PC-3 (cell line): ENCODE results near the gene SYMPK. TPM values are rescaled to one million over a fixed set of nuclear protein-coding genes. Genes with fewer than 3 reads are reported as not detected.

ENCODE experiments used
- ATAC-seq: fragments of 200-7000 bp; cut with Tn5 transposase; 2 replicates; pipeline ENCODE4 v1.9.1; 2020; ENCODE audit warnings: mild to moderate bottlenecking, moderate library complexity
- BruUV-seq: library from RNA; stranded (reverse); fragments of 400-500 nt; replicated peaks from 2 replicates; lab custom pipeline; 2021; lab: Mats Ljungman, UMichigan
- CTCF ChIA-PET: fragments of 300-600 bp; sonication (Branson Sonifier 250); formaldehyde crosslinking; loops from one replicate; lab custom pipeline; 2022; ENCODE audit warnings: antibody characterized with exemption; lab: Charles Lee
- POLR2A ChIA-PET: fragments of 300-600 bp; sonication (Branson Sonifier 250); formaldehyde crosslinking; loops from one replicate; lab custom pipeline; 2022; ENCODE audit warnings: antibody characterized with exemption; ENCODE audit not compliant: unreplicated experiment; lab: Charles Lee
- DNase-seq: peaks from one replicate; pipeline ENCODE4 v3.0.0-alpha.2; 2015
- H2AFZ ChIP-seq: fragments of 300-600 bp; sonication (generic); 2 replicates; pipeline ENCODE4 v1.6.0; 2016; ENCODE audit warnings: antibody characterized with exemption, low read length
- H3F3A ChIP-seq: fragments of 300-600 bp; sonication (generic); one replicate; pipeline ENCODE4 v1.6.0; 2017; ENCODE audit warnings: antibody characterized with exemption, low read length, control low read depth, mild to moderate bottlenecking; ENCODE audit not compliant: unreplicated experiment
- H3K27ac ChIP-seq: fragments of 300-600 bp; sonication (generic); 2 replicates; pipeline ENCODE4 v1.5.1; 2016; ENCODE audit warnings: mild to moderate bottlenecking, low read length
- H3K27me3 ChIP-seq: fragments of 300-600 bp; sonication (generic); 2 replicates; pipeline ENCODE4 v1.6.1; 2016; ENCODE audit warnings: low read length, mixed read lengths
- H3K36me3 ChIP-seq: fragments of 300-600 bp; sonication (generic); 2 replicates; pipeline ENCODE4 v1.6.1; 2016; ENCODE audit warnings: low read depth, mixed run types, low read length, mixed read lengths
- H3K4me1 ChIP-seq: fragments of 300-600 bp; sonication (generic); 2 replicates; pipeline ENCODE4 v1.5.1; 2016; ENCODE audit warnings: low read length; ENCODE audit not compliant: insufficient read depth
- H3K4me2 ChIP-seq: fragments of 300-600 bp; sonication (generic); 2 replicates; pipeline ENCODE4 v1.6.0; 2016; ENCODE audit warnings: low read length
- H3K4me3 ChIP-seq: fragments of 300-600 bp; sonication (generic); 2 replicates; pipeline ENCODE4 v1.5.1; 2016; ENCODE audit warnings: mild to moderate bottlenecking, low read length, mixed read lengths
- H3K79me2 ChIP-seq: fragments of 300-600 bp; sonication (generic); 2 replicates; pipeline ENCODE4 v1.6.1; 2017; ENCODE audit warnings: low read length, mixed read lengths
- H3K9ac ChIP-seq: fragments of 300-600 bp; sonication (generic); 2 replicates; pipeline ENCODE4 v1.6.0; 2016; ENCODE audit warnings: mild to moderate bottlenecking, low read length
- H3K9me2 ChIP-seq: fragments of 300-600 bp; sonication (generic); replicated peaks from 2 replicates; pipeline ENCODE4 v1.6.1; 2016; ENCODE audit warnings: mixed run types, low read length, mixed read lengths
- H3K9me3 ChIP-seq: fragments of 300-600 bp; sonication (generic); 2 replicates; pipeline ENCODE4 v1.6.1; 2016; ENCODE audit warnings: low read length, mixed read lengths
- H4K20me1 ChIP-seq: fragments of 300-600 bp; sonication (generic); 2 replicates; pipeline ENCODE4 v1.6.1; 2016; ENCODE audit warnings: low read length, mixed read lengths
- EZH2 ChIP-seq: fragments of 300-600 bp; sonication (generic); IDR thresholded peaks from one replicate; pipeline ENCODE4 v1.6.1; 2017; ENCODE audit warnings: antibody characterized with exemption, mild to moderate bottlenecking, low read length; ENCODE audit not compliant: unreplicated experiment
- EZH2phosphoT487 ChIP-seq: fragments of 300-600 bp; sonication (generic); IDR thresholded peaks from 2 replicates; pipeline ENCODE4 v1.6.1; 2018; ENCODE audit warnings: mild to moderate bottlenecking, antibody characterized with exemption, low read length, borderline replicate concordance
- intact Hi-C: fragments of 100-400 bp; cut with micrococcal nuclease; formaldehyde crosslinking; loops from 2 replicates; pipeline ENCODE4 v1.9.0; 2023
- total RNA-seq: library from RNA; depleted of rRNA; stranded (reverse); fragments of >200 nt; gene quantifications from 2 replicates; pipeline ENCODE4 v1.2.3, GENCODE V29; 2014
- TF ChIP-seq, protein P1 (sequence below): fragments of 300-600 bp; sonication (generic); conservative IDR thresholded peaks from 2 replicates; pipeline ENCODE4 v1.5.1; 2017; ENCODE audit warnings: antibody characterized with exemption, low read depth, mild to moderate bottlenecking, low read length

SYMPK gene
- total RNA-seq, 1 experiment from 2014 or later = 36.6 TPM

DNA sequence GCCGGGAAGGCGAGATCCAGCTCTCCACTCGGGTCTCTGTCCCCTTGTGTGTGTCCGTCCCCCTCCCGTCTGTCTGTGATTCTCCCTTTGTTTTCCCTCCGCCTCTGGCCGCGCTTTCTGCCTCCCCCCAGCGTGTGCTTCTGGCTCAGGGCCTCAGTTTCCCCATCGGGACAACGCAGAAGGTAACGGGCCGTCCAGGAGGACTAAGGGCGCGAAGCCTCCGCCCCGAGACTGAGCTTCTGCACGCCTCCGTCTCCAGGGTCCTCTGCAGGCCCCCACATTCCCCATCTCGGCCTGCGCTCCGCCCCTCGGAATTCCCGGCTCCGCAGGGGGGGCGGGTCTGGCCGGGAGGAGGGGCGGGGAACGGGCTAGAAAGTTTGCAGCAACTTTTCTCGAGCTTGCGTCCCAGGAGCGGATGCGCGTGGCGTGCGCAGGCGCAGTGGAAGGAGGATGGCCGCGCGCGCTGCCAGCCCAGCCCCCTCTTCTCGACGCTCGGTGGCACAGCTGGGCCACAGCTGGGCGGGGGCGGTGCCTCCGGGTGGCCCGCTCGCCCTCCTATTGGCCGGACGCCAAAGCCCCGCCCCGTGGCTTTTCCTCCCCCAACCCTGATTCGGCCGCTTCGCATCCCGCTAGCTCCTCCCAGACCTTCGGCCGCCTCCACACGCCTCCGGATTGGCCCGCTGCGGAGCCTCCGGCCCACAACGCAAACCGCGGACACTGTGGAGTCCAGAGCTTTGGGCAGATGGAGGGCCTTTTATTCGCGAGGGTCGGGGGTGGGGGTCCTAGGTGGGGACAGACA is 93.8 kb downstream of the SYMPK start, which contains the start of gene SIX5:
Gene SIX5, minus strand, starts transcription at position 269 of the 799 bp plus-strand sequence. CDS start 408 bp downstream, outside the sequence.
- CTCF ChIA-PET = interaction anchor here (0.6 to 2.4 kb wide), 7 partner anchors 10 to 94 kb away, joined by 3 to 19 read pairs (median 8); partner anchors contain the start of gene QPCTL
- no TSS peak for BruUV-seq
- H3K4me2 ChIP-seq = peak within 1 kb of the TSS; percentile 96

DNA sequence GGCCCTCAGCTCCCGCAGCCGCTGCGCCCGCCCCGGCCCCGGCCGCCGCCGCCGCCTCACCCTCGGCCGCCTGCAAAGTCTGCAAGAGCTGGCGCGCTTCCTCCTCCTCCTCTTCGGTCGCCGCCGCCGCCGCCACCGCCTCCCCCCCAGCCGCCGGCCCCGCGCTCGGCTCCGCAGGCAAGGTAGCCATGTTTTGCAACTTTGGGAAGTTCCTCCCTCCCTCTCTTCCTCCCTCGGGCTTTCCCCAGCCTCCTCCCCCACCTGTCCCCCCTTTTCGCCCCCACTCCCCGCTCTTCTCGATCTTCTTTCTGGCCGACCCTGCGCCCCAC is 94.3 kb downstream of the SYMPK start:
- DNase-seq (no peak), ATAC-seq (no peak)
- Histone ChIP-seq H3K36me3 (no peaks in the 10 kb centered on the region), H3K4me1 (peaks cover 29% of the 10 kb centered on the region; the same call in 1 of the 2 replicates), H3K9me2 (no peaks in the 10 kb centered on the region), H3K4me2 (peak overlapping the region; percentile 95), H3K27ac (peak overlapping the region; percentile 69), H4K20me1 (no peaks in the 10 kb centered on the region), H3K9ac (peak overlapping the region; percentile 74), H3K79me2 (no peaks in the 10 kb centered on the region), H3F3A (no peaks in the 10 kb centered on the region), H2AFZ (peak overlapping the region; percentile 97), H3K27me3 (no peaks in the 10 kb centered on the region), H3K9me3 (no peaks in the 10 kb centered on the region), H3K4me3 (peak overlapping the region; percentile 97)
- intact Hi-C loops = no loop called here
- BruUV-seq = no TSS peak
- TF ChIP-seq, protein P1, sequence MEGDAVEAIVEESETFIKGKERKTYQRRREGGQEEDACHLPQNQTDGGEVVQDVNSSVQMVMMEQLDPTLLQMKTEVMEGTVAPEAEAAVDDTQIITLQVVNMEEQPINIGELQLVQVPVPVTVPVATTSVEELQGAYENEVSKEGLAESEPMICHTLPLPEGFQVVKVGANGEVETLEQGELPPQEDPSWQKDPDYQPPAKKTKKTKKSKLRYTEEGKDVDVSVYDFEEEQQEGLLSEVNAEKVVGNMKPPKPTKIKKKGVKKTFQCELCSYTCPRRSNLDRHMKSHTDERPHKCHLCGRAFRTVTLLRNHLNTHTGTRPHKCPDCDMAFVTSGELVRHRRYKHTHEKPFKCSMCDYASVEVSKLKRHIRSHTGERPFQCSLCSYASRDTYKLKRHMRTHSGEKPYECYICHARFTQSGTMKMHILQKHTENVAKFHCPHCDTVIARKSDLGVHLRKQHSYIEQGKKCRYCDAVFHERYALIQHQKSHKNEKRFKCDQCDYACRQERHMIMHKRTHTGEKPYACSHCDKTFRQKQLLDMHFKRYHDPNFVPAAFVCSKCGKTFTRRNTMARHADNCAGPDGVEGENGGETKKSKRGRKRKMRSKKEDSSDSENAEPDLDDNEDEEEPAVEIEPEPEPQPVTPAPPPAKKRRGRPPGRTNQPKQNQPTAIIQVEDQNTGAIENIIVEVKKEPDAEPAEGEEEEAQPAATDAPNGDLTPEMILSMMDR = no peak
- no peak for TF ChIP-seq EZH2phosphoT487
- ChIA-PET POLR2A (interaction anchor here (0.8 to 2.1 kb wide), 2 partner anchors 14 to 51 kb away, joined by 21 to 39 read pairs; partner anchors contain the start of gene DMPK), CTCF (interaction anchor here (0.9 to 1.7 kb wide), 3 partner anchors 13 to 48 kb away, joined by 4 to 11 read pairs (median 5); no protein-coding TSS in a partner anchor)

More for the DNA sequence above, 93.8 kb downstream of the SYMPK start, which contains the start of gene SIX5:
- Histone ChIP-seq H3K4me1 (peaks cover 29% of the 10 kb centered on the region; the same call in 1 of the 2 replicates), H3K36me3 (no peaks in the 10 kb centered on the region), H3K9me3 (no peaks in the 10 kb centered on the region), H2AFZ (peak within 1 kb of the TSS; percentile 97), H3F3A (no peaks in the 10 kb centered on the region), H3K9ac (peak within 1 kb of the TSS; percentile 74), H3K79me2 (no peaks in the 10 kb centered on the region), H3K9me2 (no peaks in the 10 kb centered on the region), H3K4me3 (peak within 1 kb of the TSS; percentile 97), H3K27me3 (no peaks in the 10 kb centered on the region), H3K27ac (peak within 1 kb of the TSS; percentile 69), H4K20me1 (no peaks in the 10 kb centered on the region)
- peak; percentile 95 for DNase-seq
- ATAC-seq = peak; percentile 53
- POLR2A ChIA-PET = interaction anchor here (0.6 to 2.1 kb wide), 7 partner anchors 13 to 77 kb away, joined by 3 to 39 read pairs (median 10); partner anchors contain the start of genes DMPK, DMWD, FBXO46 and SNRPD2
- TF ChIP-seq, protein P1 = no peak
- no peak for TF ChIP-seq EZH2phosphoT487
- TF ChIP-seq EZH2 = no peak
- intact Hi-C loops = loop anchor here (1.0 kb wide), 1 partner anchor 52 kb away; no protein-coding TSS in a partner anchor
